Right ventricle myocardium inferior (tissue), 1 donor: ENCODE data around the gene FAM43B. TPM values are rescaled to one million over a fixed set of nuclear protein-coding genes. Genes with fewer than 3 reads are reported as not detected.
"Not testable (repeated sequence)": the region's sequence is repeated elsewhere in the genome, so short reads cannot be mapped to it uniquely, and the experiment has no call there.

Experiments used
- ATAC-seq: fragments of 200-7000 bp; cut with Tn5 transposase; one replicate; pipeline ENCODE4 v1.9.1; 2020; ENCODE audit warnings: mild to moderate bottlenecking, moderate library complexity
- DNase-seq: peaks from one replicate; pipeline ENCODE4 v3.0.0; 2021; ENCODE audit errors: missing footprints
- intact Hi-C: fragments of 100-400 bp; cut with DNase I; formaldehyde crosslinking; loops from one replicate; pipeline ENCODE4 v1.11.0; 2022
- long read RNA-seq: library from polyadenylated mRNA; unstranded; transcript quantifications from one replicate; pipeline ENCODE4 v2.0.0, GENCODE V29; 2021
- total RNA-seq: library from RNA; stranded (reverse); fragmentation: NEBNext Ultra II Directional; extraction: Animal tissue kit (Norgen Biotek cat#: 25700); gene quantifications from one replicate; pipeline ENCODE4 v1.2.1, GENCODE V29; 2021
- donor health status: DM: no; HTN: yes; CAD: no; lungs with severe emphysema.

The FAM43B gene
- 4.5 TPM for total RNA-seq
- long read RNA-seq, transcript FAM43B-201 (1 exons, 2,572 nt) = major isoform, 16 of 16 reads
- long read RNA-seq, partial matches to known transcripts = 0 of 16 reads
- long read RNA-seq, other reads (novel, unspliced or antisense) = 0 of 16 reads

- intact Hi-C loops = no loop called here
- peak; percentile 95 for ATAC-seq
- DNase-seq = peak; percentile 87
These were observed at the start of gene FAM43B for GRCh38 chr1:20551945-20552727. TSS of gene FAM43B (plus strand) at chr1:20552573. CDS start at chr1:20552974, 401 bp downstream.

GRCh38 chr1:20505488-20505887, 46.9 kb upstream of the FAM43B start:
- ATAC-seq (no peak), DNase-seq (no peak)
- intact Hi-C loops = no loop called here

- intact Hi-C loops = no loop called here
- no peak for ATAC-seq
These were observed 45.2 kb upstream of the FAM43B start for GRCh38 chr1:20507248-20507563.

GRCh38 chr1:20507564-20508410, 44.6 kb upstream of the FAM43B start, which contains the start of gene MUL1:
TSS of gene MUL1 (minus strand) at chr1:20508151. CDS start at chr1:20508024, 127 bp downstream.
- intact Hi-C loops = no loop called here
- ATAC-seq (peak; percentile 98), DNase-seq (peak; percentile 97)

More at GRCh38 chr1:20507248-20507563, 45.2 kb upstream of the FAM43B start:
- no peak for DNase-seq

GRCh38 chr1:20508411-20508771, 44.0 kb upstream of the FAM43B start:
- DNase-seq = no peak
- ATAC-seq = no peak
- intact Hi-C loops = no loop called here

- ATAC-seq (no peak), DNase-seq (no peak)
- intact Hi-C loops = no loop called here
These were observed 40.6 kb upstream of the FAM43B start for GRCh38 chr1:20511518-20512428.

GRCh38 chr1:20519609-20520262, 32.6 kb upstream of the FAM43B start:
- not testable (repeated sequence) for ATAC-seq, DNase-seq
- intact Hi-C loops = loop anchor here (5.0 kb wide), 1 partner anchor 208 kb away; no protein-coding TSS in a partner anchor

GRCh38 chr1:20521960-20522861, 30.2 kb upstream of the FAM43B start:
- peak; percentile 69 for ATAC-seq
- peak; percentile 63 for DNase-seq
- intact Hi-C loops = loop anchor here (1.0 to 5.0 kb wide), 2 partner anchors 111 to 205 kb away; partner anchors contain the start of gene PINK1

- no peak for ATAC-seq
- intact Hi-C loops = no loop called here
These were observed 26.1 kb upstream of the FAM43B start for GRCh38 chr1:20526267-20526666.

GRCh38 chr1:20528221-20528620, 24.2 kb upstream of the FAM43B start:
- DNase-seq (no peak), ATAC-seq (no peak)
- intact Hi-C loops = no loop called here

More at GRCh38 chr1:20526267-20526666, 26.1 kb upstream of the FAM43B start:
- DNase-seq = no peak

GRCh38 chr1:20530306-20530705, 22.1 kb upstream of the FAM43B start:
- DNase-seq = no peak
- no peak for ATAC-seq
- intact Hi-C loops = no loop called here

- ATAC-seq (no peak), DNase-seq (no peak)
- intact Hi-C loops = no loop called here
These were observed 21.5 kb upstream of the FAM43B start for GRCh38 chr1:20530901-20531300.

GRCh38 chr1:20533635-20534034, 18.7 kb upstream of the FAM43B start:
- DNase-seq (no peak), ATAC-seq (no peak)
- intact Hi-C loops = no loop called here

- DNase-seq (no peak), ATAC-seq (peak; percentile 59)
- intact Hi-C loops = no loop called here
These were observed 17.5 kb upstream of the FAM43B start for GRCh38 chr1:20534659-20535417.

GRCh38 chr1:20538227-20538626, 14.1 kb upstream of the FAM43B start:
- ATAC-seq (no peak), DNase-seq (no peak)
- intact Hi-C loops = no loop called here

- intact Hi-C loops = no loop called here
- no peak for ATAC-seq
- no peak for DNase-seq
These were observed 13.4 kb upstream of the FAM43B start for GRCh38 chr1:20538760-20539551.
